ENCODE data around the gene PNKP.

The PNKP gene

DNA sequence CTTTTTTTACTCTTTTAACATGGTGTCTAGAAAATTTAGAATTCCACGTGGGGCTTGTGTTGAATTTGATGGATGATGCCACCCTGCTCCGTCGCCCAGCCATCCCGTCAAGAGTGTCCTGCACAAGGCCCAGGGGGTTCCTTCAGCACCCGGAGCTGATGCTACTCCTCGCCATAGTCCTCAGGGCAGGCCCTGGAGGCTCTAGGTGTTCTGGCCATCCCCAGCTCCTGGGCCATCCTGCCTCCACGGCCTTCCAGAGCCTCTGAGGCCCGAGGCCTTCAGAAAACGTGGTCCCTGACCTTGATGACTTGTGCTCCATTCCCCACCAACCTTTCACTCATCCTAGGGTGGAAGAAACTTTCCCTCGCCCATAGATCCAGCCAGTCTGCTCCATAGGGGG, 6.5 kb upstream of the PNKP start:
- H3K27me3 ChIP-seq (ENCODE audit: control insufficient read depth in 3 of 3, insufficient read depth in 3 of 3, low read depth in 1 of 3, low read length in 3 of 3), result no peaks in the 10 kb centered on the region
- H3K27ac ChIP-seq (replicated peaks; ENCODE audit: low read length), result no peak overlapping the region
- no peaks in the 10 kb centered on the region for H3K9me3 ChIP-seq (replicated peaks in 1 of 2; ENCODE audit: control insufficient read depth in 2 of 2, insufficient read depth in 1 of 2, low read depth in 1 of 2, low read length in 2 of 2)
- no peak overlapping the region for H4K8ac ChIP-seq (ENCODE audit: low read depth, low read length)
- no peak overlapping the region for H3K18ac ChIP-seq (ENCODE audit: low read length)
- WGBS, 2 donors (ENCODE audit: extremely low coverage in 2 of 2, insufficient read length in 2 of 2, insufficient replicate concordance in 1 of 2), result no CpG with 5 or more reads among the region's 10 CpGs
- H3K14ac ChIP-seq (ENCODE audit: low read length), result no peak overlapping the region
- H3K9ac ChIP-seq (ENCODE audit: low read depth, low read length, poor library complexity), result no peak overlapping the region
- H3K79me1 ChIP-seq (ENCODE audit: low read depth, low read length), result peaks cover 14% of the 10 kb centered on the region
- DNase-seq (ENCODE audit: low spot score), result no peak
- no peak overlapping the region for H3K4ac ChIP-seq (ENCODE audit: low read length)
- H3K36me3 ChIP-seq (replicated peaks in 1 of 2; ENCODE audit: control insufficient read depth in 2 of 2, insufficient read depth in 2 of 2, low read length in 2 of 2), result peaks cover 2 to 10% of the 10 kb centered on the region in 2 donors
- no peak overlapping the region for H4K91ac ChIP-seq (ENCODE audit: low read depth, low read length, poor library complexity)
- H2BK15ac ChIP-seq (ENCODE audit: low read length), result no peak overlapping the region
- H2BK12ac ChIP-seq (ENCODE audit: low read length), result no peak overlapping the region
- H3K4me1 ChIP-seq (ENCODE audit: control insufficient read depth in 2 of 2, insufficient read depth in 1 of 2, low read depth in 1 of 2, low read length in 2 of 2), result peaks cover 16 to 21% of the 10 kb centered on the region in 2 donors
- H3K23ac ChIP-seq (ENCODE audit: low read depth, low read length, poor library complexity), result no peak overlapping the region
- no peak overlapping the region for H2BK120ac ChIP-seq (ENCODE audit: low read depth, low read length)
- peak overlapping the region; percentile 58 for H2BK5ac ChIP-seq (ENCODE audit: low read length)
- no peak overlapping the region for H3K4me2 ChIP-seq (ENCODE audit: insufficient read depth, low read length, poor library complexity, severe bottlenecking)
- H3K4me3 ChIP-seq (ENCODE audit: low read length in 2 of 2), result no peak overlapping the region
- no peak overlapping the region for H2AFZ ChIP-seq (ENCODE audit: low read length)
- no peak overlapping the region for H2AK5ac ChIP-seq (ENCODE audit: low read depth, low read length)

DNA sequence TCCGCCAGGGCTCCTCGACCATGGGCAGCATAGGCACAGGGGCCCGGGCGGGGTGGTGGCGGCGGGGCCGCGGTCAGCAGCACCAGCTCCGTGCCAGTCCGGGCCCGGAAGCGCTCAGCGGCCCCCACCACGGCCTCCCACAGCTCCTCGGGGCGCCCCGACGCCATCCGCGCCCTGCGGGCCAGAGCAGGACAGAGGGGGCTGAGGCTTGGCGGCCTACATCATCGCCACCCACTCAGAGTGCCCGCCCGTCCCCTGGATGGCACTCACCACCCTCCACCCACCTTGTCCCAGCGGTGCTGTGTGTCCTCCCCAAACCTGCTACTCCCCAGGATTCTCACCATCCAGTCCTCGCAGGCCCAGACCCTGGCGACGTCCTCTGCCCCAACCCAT, 5.7 kb upstream of the PNKP start:
- no peaks in the 10 kb centered on the region for H3K9me3 ChIP-seq (replicated peaks in 1 of 2; ENCODE audit: control insufficient read depth in 2 of 2, insufficient read depth in 1 of 2, low read depth in 1 of 2, low read length in 2 of 2)
- H3K27ac ChIP-seq (replicated peaks; ENCODE audit: low read length), result no peak overlapping the region
- H2BK5ac ChIP-seq (ENCODE audit: low read length), result no peak overlapping the region
- H2AFZ ChIP-seq (ENCODE audit: low read length), result no peak overlapping the region
- H3K79me1 ChIP-seq (ENCODE audit: low read depth, low read length), result peaks cover 10% of the 10 kb centered on the region
- H2BK12ac ChIP-seq (ENCODE audit: low read length), result no peak overlapping the region
- H3K4me3 ChIP-seq (ENCODE audit: low read length in 2 of 2), result no peak overlapping the region
- H2BK120ac ChIP-seq (ENCODE audit: low read depth, low read length), result no peak overlapping the region
- no CpG with 5 or more reads among the region's 29 CpGs for WGBS, 2 donors (ENCODE audit: extremely low coverage in 2 of 2, insufficient read length in 2 of 2, insufficient replicate concordance in 1 of 2)
- peaks cover 2 to 9% of the 10 kb centered on the region in 2 donors for H3K36me3 ChIP-seq (replicated peaks in 1 of 2; ENCODE audit: control insufficient read depth in 2 of 2, insufficient read depth in 2 of 2, low read length in 2 of 2)
- H3K14ac ChIP-seq (ENCODE audit: low read length), result no peak overlapping the region
- DNase-seq (ENCODE audit: low spot score), result no peak
- H3K23ac ChIP-seq (ENCODE audit: low read depth, low read length, poor library complexity), result peak overlapping the region; percentile 46
- H3K27me3 ChIP-seq (ENCODE audit: control insufficient read depth in 3 of 3, insufficient read depth in 3 of 3, low read depth in 1 of 3, low read length in 3 of 3), result no peaks in the 10 kb centered on the region
- H3K4ac ChIP-seq (ENCODE audit: low read length), result no peak overlapping the region
- no peak overlapping the region for H2BK15ac ChIP-seq (ENCODE audit: low read length)
- H3K9ac ChIP-seq (ENCODE audit: low read depth, low read length, poor library complexity), result no peak overlapping the region
- no peak overlapping the region for H4K8ac ChIP-seq (ENCODE audit: low read depth, low read length)
- no peak overlapping the region for H3K4me2 ChIP-seq (ENCODE audit: insufficient read depth, low read length, poor library complexity, severe bottlenecking)
- no peak overlapping the region for H3K18ac ChIP-seq (ENCODE audit: low read length)
- H3K4me1 ChIP-seq (ENCODE audit: control insufficient read depth in 2 of 2, insufficient read depth in 1 of 2, low read depth in 1 of 2, low read length in 2 of 2), result peaks cover 12 to 16% of the 10 kb centered on the region in 2 donors
- H2AK5ac ChIP-seq (ENCODE audit: low read depth, low read length), result no peak overlapping the region
- H4K91ac ChIP-seq (ENCODE audit: low read depth, low read length, poor library complexity), result no peak overlapping the region

DNA sequence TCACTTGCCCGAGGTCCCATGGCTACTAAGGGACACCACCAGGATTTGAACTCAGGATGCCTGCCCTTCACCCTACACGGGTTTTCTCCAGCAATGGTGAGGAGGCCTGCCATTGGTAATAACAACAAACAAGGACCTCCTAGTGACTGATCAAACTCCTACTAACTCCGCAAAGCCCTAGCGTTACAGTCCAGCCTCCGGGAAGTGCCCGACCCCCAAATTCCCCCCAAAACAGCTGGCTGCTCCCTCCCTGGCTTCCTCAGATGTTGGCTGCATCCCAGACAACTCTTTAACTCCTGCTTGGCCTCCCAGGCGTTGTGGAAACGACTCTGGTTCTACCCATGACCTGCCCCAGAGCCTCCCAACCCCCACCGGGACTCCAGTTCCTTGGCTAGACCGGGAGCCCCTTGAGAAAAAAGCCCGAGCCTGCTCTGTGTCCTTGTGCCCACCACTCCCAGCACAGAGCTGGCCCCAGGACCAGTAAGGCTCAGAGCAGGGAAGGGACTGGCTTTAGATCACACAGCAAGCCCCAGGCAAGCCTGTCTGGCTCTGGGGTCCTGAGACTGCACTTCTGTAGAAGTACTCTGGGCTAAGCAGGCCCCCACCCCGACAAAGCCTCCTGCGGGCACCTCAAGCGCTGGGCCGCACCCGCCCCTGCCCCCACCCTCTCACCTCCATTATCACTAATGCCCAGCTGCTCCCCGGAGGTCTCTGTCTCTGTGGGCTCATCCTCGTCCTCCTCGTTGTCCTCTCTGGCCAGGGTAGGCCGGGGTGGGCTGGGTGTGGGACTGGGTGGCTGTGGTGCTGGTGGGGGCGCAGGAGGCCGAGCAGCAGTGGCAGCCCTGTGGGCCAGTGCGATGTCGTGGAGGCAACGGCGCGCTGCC, 5.1 kb upstream of the PNKP start:
- no peak for DNase-seq (ENCODE audit: low spot score)
- Histone ChIP-seq H3K27me3 (ENCODE audit: control insufficient read depth in 3 of 3, insufficient read depth in 3 of 3, low read depth in 1 of 3, low read length in 3 of 3) (no peaks in the 10 kb centered on the region), H2AFZ (ENCODE audit: low read length) (no peak overlapping the region), H3K79me1 (ENCODE audit: low read depth, low read length) (peaks cover 10% of the 10 kb centered on the region), H2BK120ac (ENCODE audit: low read depth, low read length) (peak overlapping the region; percentile 39), H3K4me3 (ENCODE audit: low read length in 2 of 2) (no peak overlapping the region), H3K4me1 (ENCODE audit: control insufficient read depth in 2 of 2, insufficient read depth in 1 of 2, low read depth in 1 of 2, low read length in 2 of 2) (peaks cover 13 to 16% of the 10 kb centered on the region in 2 donors), H2BK15ac (ENCODE audit: low read length) (no peak overlapping the region), H3K4me2 (ENCODE audit: insufficient read depth, low read length, poor library complexity, severe bottlenecking) (no peak overlapping the region), H4K8ac (ENCODE audit: low read depth, low read length) (no peak overlapping the region), H2BK12ac (ENCODE audit: low read length) (no peak overlapping the region), H3K27ac (replicated peaks; ENCODE audit: low read length) (no peak overlapping the region), H4K91ac (ENCODE audit: low read depth, low read length, poor library complexity) (no peak overlapping the region), H3K14ac (ENCODE audit: low read length) (no peak overlapping the region), H3K18ac (ENCODE audit: low read length) (no peak overlapping the region), H3K4ac (ENCODE audit: low read length) (no peak overlapping the region), H2BK5ac (ENCODE audit: low read length) (no peak overlapping the region), H3K9me3 (replicated peaks in 1 of 2; ENCODE audit: control insufficient read depth in 2 of 2, insufficient read depth in 1 of 2, low read depth in 1 of 2, low read length in 2 of 2) (no peaks in the 10 kb centered on the region), H3K36me3 (replicated peaks in 1 of 2; ENCODE audit: control insufficient read depth in 2 of 2, insufficient read depth in 2 of 2, low read length in 2 of 2) (peaks cover 2 to 9% of the 10 kb centered on the region in 2 donors), H2AK5ac (ENCODE audit: low read depth, low read length) (no peak overlapping the region), H3K23ac (ENCODE audit: low read depth, low read length, poor library complexity) (no peak overlapping the region), H3K9ac (ENCODE audit: low read depth, low read length, poor library complexity) (no peak overlapping the region)
- WGBS, 2 donors (ENCODE audit: extremely low coverage in 2 of 2, insufficient read length in 2 of 2, insufficient replicate concordance in 1 of 2), result no CpG with 5 or more reads among the region's 27 CpGs

DNA sequence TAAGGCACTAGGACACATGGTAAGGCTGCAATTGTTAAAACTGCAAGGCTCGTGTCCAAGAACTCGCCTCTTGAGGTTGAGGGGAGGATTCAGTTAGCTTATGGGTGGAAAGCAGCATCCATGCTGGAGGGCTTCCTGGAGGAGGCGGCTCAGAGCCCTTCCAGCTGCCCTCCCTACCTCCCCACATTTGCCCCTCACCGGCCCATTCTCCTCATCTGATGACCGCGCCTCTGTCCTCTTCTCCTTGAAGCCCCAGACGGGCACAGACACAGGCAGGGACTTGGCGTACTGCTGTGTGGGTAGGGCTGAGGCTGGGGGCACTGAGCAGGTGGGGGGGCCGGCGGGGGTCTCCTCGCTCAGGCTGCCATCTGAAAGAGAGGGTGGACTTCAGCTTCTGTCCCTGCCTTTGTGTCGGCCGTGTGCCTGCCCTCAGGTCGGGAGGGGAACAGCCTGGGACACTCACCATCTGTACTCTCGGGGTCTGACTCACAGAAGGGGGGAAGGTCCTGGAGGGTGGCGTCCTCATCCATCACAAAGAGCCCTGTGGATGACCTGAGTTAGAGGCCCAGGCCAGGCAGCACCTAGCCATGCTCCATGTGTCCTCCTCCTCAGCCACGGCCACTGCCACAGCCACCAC, 4.1 kb upstream of the PNKP start:
- DNase-seq (ENCODE audit: low spot score), result no peak

More for the DNA sequence above, 4.1 kb upstream of the PNKP start:
- H3K9ac ChIP-seq (ENCODE audit: low read depth, low read length, poor library complexity), result peak overlapping the region; percentile 13
- H3K27me3 ChIP-seq (ENCODE audit: control insufficient read depth in 3 of 3, insufficient read depth in 3 of 3, low read depth in 1 of 3, low read length in 3 of 3), result no peaks in the 10 kb centered on the region
- no peak overlapping the region for H3K27ac ChIP-seq (replicated peaks; ENCODE audit: low read length)
- no peak overlapping the region for H2BK120ac ChIP-seq (ENCODE audit: low read depth, low read length)
- no peak overlapping the region for H3K23ac ChIP-seq (ENCODE audit: low read depth, low read length, poor library complexity)
- H4K91ac ChIP-seq (ENCODE audit: low read depth, low read length, poor library complexity), result no peak overlapping the region
- no peak overlapping the region for H4K8ac ChIP-seq (ENCODE audit: low read depth, low read length)
- H3K9me3 ChIP-seq (replicated peaks in 1 of 2; ENCODE audit: control insufficient read depth in 2 of 2, insufficient read depth in 1 of 2, low read depth in 1 of 2, low read length in 2 of 2), result no peaks in the 10 kb centered on the region
- peak overlapping the region; percentile 99 for H2AK5ac ChIP-seq (ENCODE audit: low read depth, low read length)
- peak overlapping the region; percentile 60 for H2BK15ac ChIP-seq (ENCODE audit: low read length)
- no peak overlapping the region for H3K4me2 ChIP-seq (ENCODE audit: insufficient read depth, low read length, poor library complexity, severe bottlenecking)
- no peak overlapping the region for H2BK12ac ChIP-seq (ENCODE audit: low read length)
- H3K4me3 ChIP-seq (ENCODE audit: low read length in 2 of 2), result no peak overlapping the region
- no peak overlapping the region for H2BK5ac ChIP-seq (ENCODE audit: low read length)
- peaks cover 2 to 9% of the 10 kb centered on the region in 2 donors for H3K36me3 ChIP-seq (replicated peaks in 1 of 2; ENCODE audit: control insufficient read depth in 2 of 2, insufficient read depth in 2 of 2, low read length in 2 of 2)
- H3K4ac ChIP-seq (ENCODE audit: low read length), result no peak overlapping the region
- no CpG with 5 or more reads among the region's 17 CpGs for WGBS, 2 donors (ENCODE audit: extremely low coverage in 2 of 2, insufficient read length in 2 of 2, insufficient replicate concordance in 1 of 2)
- H3K14ac ChIP-seq (ENCODE audit: low read length), result no peak overlapping the region
- no peak overlapping the region for H2AFZ ChIP-seq (ENCODE audit: low read length)
- H3K18ac ChIP-seq (ENCODE audit: low read length), result no peak overlapping the region
- peaks cover 10% of the 10 kb centered on the region for H3K79me1 ChIP-seq (ENCODE audit: low read depth, low read length)
- peaks cover 15 to 16% of the 10 kb centered on the region in 2 donors for H3K4me1 ChIP-seq (ENCODE audit: control insufficient read depth in 2 of 2, insufficient read depth in 1 of 2, low read depth in 1 of 2, low read length in 2 of 2)

Measured in neuronal stem cell (in vitro differentiated cells).